ENCODE measurements around the gene KRTAP10-6.
"Not testable (repeated sequence)": the region's sequence is repeated elsewhere in the genome, so short reads cannot be mapped to it uniquely, and the experiment has no call there.

KRTAP10-6 gene

GRCh38 chr21:44567481-44568171 lies 24.7 kb downstream of the KRTAP10-6 start:
- peaks cover 17% of the 10 kb centered on the region for H3K9me3 ChIP-seq (ENCODE audit: severe bottlenecking)
- H3K27me3 ChIP-seq (ENCODE audit: insufficient read depth, low read depth, severe bottlenecking): no peaks in the 10 kb centered on the region
- TF ChIP-seq CTCF (IDR thresholded peaks at IDR 0.05; ENCODE audit: low read depth, low read length): no peak
- H3K27ac ChIP-seq: no peak overlapping the region
- no peak overlapping the region for H3K4me3 ChIP-seq (ENCODE audit: low read depth, low read length)
- no peak for DNase-seq
- no peaks in the 10 kb centered on the region for H3K36me3 ChIP-seq

GRCh38 chr21:44566403-44566802 lies 25.9 kb downstream of the KRTAP10-6 start:
- no peak for DNase-seq
- no peak for TF ChIP-seq CTCF (IDR thresholded peaks at IDR 0.05; ENCODE audit: low read depth, low read length)
- Histone ChIP-seq H3K36me3 (no peaks in the 10 kb centered on the region), H3K27ac (no peak overlapping the region), H3K27me3 (ENCODE audit: insufficient read depth, low read depth, severe bottlenecking) (no peaks in the 10 kb centered on the region), H3K4me3 (ENCODE audit: low read depth, low read length) (no peak overlapping the region), H3K9me3 (ENCODE audit: severe bottlenecking) (peaks cover 16% of the 10 kb centered on the region)

GRCh38 chr21:44564886-44565598 lies 27.3 kb downstream of the KRTAP10-6 start:
- H3K27me3 ChIP-seq (ENCODE audit: insufficient read depth, low read depth, severe bottlenecking): no peaks in the 10 kb centered on the region
- no peak for DNase-seq
- H3K36me3 ChIP-seq: no peaks in the 10 kb centered on the region
- no peak for TF ChIP-seq CTCF (IDR thresholded peaks at IDR 0.05; ENCODE audit: low read depth, low read length)
- no peak overlapping the region for H3K27ac ChIP-seq
- H3K4me3 ChIP-seq (ENCODE audit: low read depth, low read length): no peak overlapping the region
- H3K9me3 ChIP-seq (ENCODE audit: severe bottlenecking): peaks cover 5% of the 10 kb centered on the region

- H3K9me3 ChIP-seq (ENCODE audit: severe bottlenecking): peaks cover 5% of the 10 kb centered on the region
- H3K4me3 ChIP-seq (ENCODE audit: low read depth, low read length): no peak overlapping the region
- H3K36me3 ChIP-seq: no peaks in the 10 kb centered on the region
- DNase-seq: no peak
- no peak for TF ChIP-seq CTCF (IDR thresholded peaks at IDR 0.05; ENCODE audit: low read depth, low read length)
- no peaks in the 10 kb centered on the region for H3K27me3 ChIP-seq (ENCODE audit: insufficient read depth, low read depth, severe bottlenecking)
- H3K27ac ChIP-seq: no peak overlapping the region
Measured at GRCh38 chr21:44564099-44564498, 28.2 kb downstream of the KRTAP10-6 start.

GRCh38 chr21:44558695-44559094 lies 33.6 kb downstream of the KRTAP10-6 start, which contains the start of gene KRTAP10-3:
KRTAP10-3 (minus strand) TSS chr21:44558795; CDS start chr21:44558715, 80 bp downstream.
- H3K27me3 ChIP-seq (ENCODE audit: insufficient read depth, low read depth, severe bottlenecking): no peaks in the 10 kb centered on the region
- H3K27ac ChIP-seq: no peak within 1 kb of the TSS
- no peak within 1 kb of the TSS for H3K4me3 ChIP-seq (ENCODE audit: low read depth, low read length)
- no peaks in the 10 kb centered on the region for H3K36me3 ChIP-seq
- TF ChIP-seq CTCF (IDR thresholded peaks at IDR 0.05; ENCODE audit: low read depth, low read length): no peak
- DNase-seq: no peak
- H3K9me3 ChIP-seq (ENCODE audit: severe bottlenecking): peaks cover 9% of the 10 kb centered on the region

- not testable (repeated sequence) for H3K36me3 ChIP-seq; H3K4me3 ChIP-seq (ENCODE audit: low read depth, low read length); DNase-seq; H3K27me3 ChIP-seq (ENCODE audit: insufficient read depth, low read depth, severe bottlenecking); H3K27ac ChIP-seq
- H3K9me3 ChIP-seq (ENCODE audit: severe bottlenecking): peaks cover 13% of the 10 kb centered on the region
Measured at GRCh38 chr21:44558329-44558675, 34.0 kb downstream of the KRTAP10-6 start.

All from WERI-Rb-1 (cell line).